Neutrophil (primary cell): ENCODE measurements around the gene PVALB.

ENCODE experiments used
- H3K27ac ChIP-seq: fragments of 200-600 bp; sonication (generic); 2 replicates; pipeline ENCODE4 v1.5.1; 2016; ENCODE audit warnings: mild to moderate bottlenecking, moderate library complexity
- H3K27me3 ChIP-seq: fragments of 200-600 bp; sonication (generic); 2 replicates; pipeline ENCODE4 v1.6.0; 2016; ENCODE audit warnings: mild to moderate bottlenecking
- H3K36me3 ChIP-seq: fragments of 200-600 bp; sonication (generic); 2 replicates; pipeline ENCODE4 v1.5.1; 2017
- H3K4me1 ChIP-seq, 2 experiments: fragments of 200-600 bp in 1 of 2; sonication (generic) in 1 of 2; 1 replicate in 1 of 2; 2 replicates in 1 of 2; pipeline versions ENCODE4 v1.5.1 to v1.6.1; 2013 to 2016; ENCODE audit warnings: low read depth in 1 of 2, low read length in 1 of 2, mild to moderate bottlenecking in 1 of 2, moderate library complexity in 1 of 2; ENCODE audit not compliant: control insufficient read depth in 1 of 2, insufficient read depth in 1 of 2
- H3K4me3 ChIP-seq, 2 experiments: fragments of 200-600 bp in 1 of 2; sonication (generic) in 1 of 2; 1 replicate in 1 of 2; 2 replicates in 1 of 2; pipeline ENCODE4 v1.5.1; 2013 to 2016; ENCODE audit warnings: low read depth in 1 of 2, low read length in 1 of 2, mild to moderate bottlenecking in 1 of 2, moderate library complexity in 1 of 2
- H3K9me3 ChIP-seq: fragments of 200-600 bp; sonication (generic); 2 replicates; pipeline ENCODE4 v1.5.1; 2016
- TF ChIP-seq, protein P1 (sequence below): fragments of 200-600 bp; sonication (generic); IDR thresholded peaks from 2 replicates; pipeline ENCODE4 v1.5.1; 2016; ENCODE audit warnings: antibody characterized with exemption

Gene PVALB

GRCh38 chr22:36796552-36797175 is 20.2 kb downstream of the PVALB start:
- Histone ChIP-seq H3K4me3 (no peak overlapping the region), H3K27ac (no peak overlapping the region), H3K36me3 (no peaks in the 10 kb centered on the region), H3K27me3 (peaks cover 12% of the 10 kb centered on the region), H3K4me1 (no peaks in the 10 kb centered on the region), H3K9me3 (no peaks in the 10 kb centered on the region)
- TF ChIP-seq, protein P1, sequence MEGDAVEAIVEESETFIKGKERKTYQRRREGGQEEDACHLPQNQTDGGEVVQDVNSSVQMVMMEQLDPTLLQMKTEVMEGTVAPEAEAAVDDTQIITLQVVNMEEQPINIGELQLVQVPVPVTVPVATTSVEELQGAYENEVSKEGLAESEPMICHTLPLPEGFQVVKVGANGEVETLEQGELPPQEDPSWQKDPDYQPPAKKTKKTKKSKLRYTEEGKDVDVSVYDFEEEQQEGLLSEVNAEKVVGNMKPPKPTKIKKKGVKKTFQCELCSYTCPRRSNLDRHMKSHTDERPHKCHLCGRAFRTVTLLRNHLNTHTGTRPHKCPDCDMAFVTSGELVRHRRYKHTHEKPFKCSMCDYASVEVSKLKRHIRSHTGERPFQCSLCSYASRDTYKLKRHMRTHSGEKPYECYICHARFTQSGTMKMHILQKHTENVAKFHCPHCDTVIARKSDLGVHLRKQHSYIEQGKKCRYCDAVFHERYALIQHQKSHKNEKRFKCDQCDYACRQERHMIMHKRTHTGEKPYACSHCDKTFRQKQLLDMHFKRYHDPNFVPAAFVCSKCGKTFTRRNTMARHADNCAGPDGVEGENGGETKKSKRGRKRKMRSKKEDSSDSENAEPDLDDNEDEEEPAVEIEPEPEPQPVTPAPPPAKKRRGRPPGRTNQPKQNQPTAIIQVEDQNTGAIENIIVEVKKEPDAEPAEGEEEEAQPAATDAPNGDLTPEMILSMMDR, result no peak

GRCh38 chr22:36795633-36796032 is 21.2 kb downstream of the PVALB start:
- Histone ChIP-seq H3K9me3 (no peaks in the 10 kb centered on the region), H3K36me3 (no peaks in the 10 kb centered on the region), H3K27me3 (peaks cover 17% of the 10 kb centered on the region), H3K27ac (no peak overlapping the region), H3K4me3 (no peak overlapping the region), H3K4me1 (no peaks in the 10 kb centered on the region)
- TF ChIP-seq, protein P1, result no peak

- TF ChIP-seq, protein P1, result no peak
- Histone ChIP-seq H3K4me3 (no peak overlapping the region), H3K9me3 (no peaks in the 10 kb centered on the region), H3K27ac (no peak overlapping the region), H3K27me3 (peaks cover 20% of the 10 kb centered on the region), H3K36me3 (no peaks in the 10 kb centered on the region), H3K4me1 (no peaks in the 10 kb centered on the region)
Measured at GRCh38 chr22:36790648-36791047, 26.2 kb downstream of the PVALB start.

DNA sequence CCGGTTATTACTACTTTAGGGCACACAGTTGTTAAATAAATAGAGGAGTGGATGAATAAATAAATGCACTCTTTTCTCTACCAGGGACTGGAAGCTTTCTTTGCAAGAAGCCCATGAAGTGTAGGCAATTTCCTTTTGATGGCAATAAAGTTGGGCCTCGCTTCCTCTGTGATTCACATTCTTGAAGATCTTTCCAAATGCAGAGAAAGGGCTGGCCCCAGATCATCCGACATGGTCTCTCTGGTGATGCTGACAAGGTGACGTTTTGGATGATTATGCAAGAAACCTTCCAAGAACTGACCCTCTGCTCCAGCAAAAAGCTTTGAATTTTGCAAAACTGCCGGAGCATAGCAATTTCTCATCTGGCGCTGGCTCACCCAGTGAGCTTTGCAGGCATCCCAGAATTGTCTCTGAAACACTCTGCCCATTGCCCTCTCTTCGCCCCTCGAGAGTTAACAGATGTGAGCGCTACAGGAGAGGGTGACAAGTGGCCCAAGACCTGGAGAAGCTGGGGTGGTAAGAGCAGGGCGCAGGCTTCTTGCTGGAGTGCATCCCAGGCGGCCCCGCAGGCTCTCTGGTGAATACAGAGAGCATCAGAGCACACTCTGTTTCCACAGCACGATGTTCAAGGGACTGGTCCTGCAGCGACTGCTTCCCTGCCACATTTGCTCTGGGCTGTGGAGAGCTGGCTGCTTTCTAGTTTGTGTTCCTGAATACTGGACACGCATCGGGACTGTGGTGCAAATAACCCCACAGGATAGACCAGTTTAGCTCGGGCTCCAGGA is 29.4 kb downstream of the PVALB start:
- TF ChIP-seq, protein P1, result no peak
- H3K4me1 ChIP-seq, result peaks cover under 1% of the 10 kb centered on the region in 2 experiments
- H3K27ac ChIP-seq, result no peak overlapping the region
- H3K27me3 ChIP-seq, result peaks cover 32% of the 10 kb centered on the region
- H3K9me3 ChIP-seq, result no peaks in the 10 kb centered on the region
- H3K36me3 ChIP-seq, result no peaks in the 10 kb centered on the region
- no peak overlapping the region for H3K4me3 ChIP-seq

GRCh38 chr22:36783743-36784142 is 33.1 kb downstream of the PVALB start:
- Histone ChIP-seq H3K9me3 (no peaks in the 10 kb centered on the region), H3K4me3 (no peak overlapping the region), H3K27ac (no peak overlapping the region), H3K27me3 (peaks cover 12% of the 10 kb centered on the region), H3K36me3 (no peaks in the 10 kb centered on the region), H3K4me1 (peaks cover 9 to 10% of the 10 kb centered on the region in 2 experiments)
- TF ChIP-seq, protein P1, result no peak
